Measurements from ENCODE around the gene VAV2.

VAV2 gene

GRCh38 chr9:133836001-133836758 is 155.9 kb downstream of the VAV2 start:
- DNase-seq (ENCODE audit: low read depth in 2 of 2): no peak

- DNase-seq (ENCODE audit: low read depth in 2 of 2): no peak
Observed at GRCh38 chr9:133835262-133835901, 156.7 kb downstream of the VAV2 start.

- DNase-seq (ENCODE audit: low read depth in 2 of 2): no peak
Observed at GRCh38 chr9:133834080-133834976, 157.8 kb downstream of the VAV2 start.

- DNase-seq (ENCODE audit: low read depth in 2 of 2): no peak
Observed at GRCh38 chr9:133833388-133834025, 158.6 kb downstream of the VAV2 start.

GRCh38 chr9:133832877-133833276 is 159.2 kb downstream of the VAV2 start:
- no peak for DNase-seq (ENCODE audit: low read depth in 2 of 2)

- no peak for DNase-seq (ENCODE audit: low read depth in 2 of 2)
Observed at GRCh38 chr9:133830711-133831110, 161.4 kb downstream of the VAV2 start.

GRCh38 chr9:133830310-133830709 is 161.8 kb downstream of the VAV2 start:
- DNase-seq (ENCODE audit: low read depth in 2 of 2): no peak

- DNase-seq (ENCODE audit: low read depth in 2 of 2): no peak
Observed at GRCh38 chr9:133828338-133828997, 163.7 kb downstream of the VAV2 start.

- DNase-seq (ENCODE audit: low read depth in 2 of 2): no peak
Observed at GRCh38 chr9:133826289-133827085, 165.6 kb downstream of the VAV2 start.

GRCh38 chr9:133825555-133826218 is 166.4 kb downstream of the VAV2 start:
- DNase-seq (ENCODE audit: low read depth in 2 of 2): no peak

GRCh38 chr9:133824802-133825186 is 167.3 kb downstream of the VAV2 start:
- no peak for DNase-seq (ENCODE audit: low read depth in 2 of 2)

- DNase-seq (ENCODE audit: low read depth in 2 of 2): no peak
Observed at GRCh38 chr9:133824106-133824801, 167.9 kb downstream of the VAV2 start.

GRCh38 chr9:133823189-133824105 is 168.7 kb downstream of the VAV2 start:
- DNase-seq (ENCODE audit: low read depth in 2 of 2): no peak

GRCh38 chr9:133822430-133823065 is 169.6 kb downstream of the VAV2 start:
- no peak for DNase-seq (ENCODE audit: low read depth in 2 of 2)

GRCh38 chr9:133821601-133822429 is 170.3 kb downstream of the VAV2 start:
- DNase-seq (ENCODE audit: low read depth in 2 of 2): no peak

- no peak for DNase-seq (ENCODE audit: low read depth in 2 of 2)
Observed at GRCh38 chr9:133819923-133820322, 172.2 kb downstream of the VAV2 start.

- no peak for DNase-seq (ENCODE audit: low read depth in 2 of 2)
Observed at GRCh38 chr9:133818444-133818843, 173.7 kb downstream of the VAV2 start.
